Neural crest cell (in vitro differentiated cells): ENCODE measurements around the gene SNCAIP. TPM values are rescaled to one million over a fixed set of nuclear protein-coding genes. Genes with fewer than 3 reads are reported as not detected.

ENCODE experiments used
- DNase-seq: peaks from one replicate; pipeline ENCODE4 v3.0.0; 2021; ENCODE audit warnings: low read depth, mixed read lengths, low spot score
- H3K27ac Mint-ChIP-seq: one replicate; pipeline ENCODE4 v1.8.0; 2021; ENCODE audit warnings: mild to moderate bottlenecking, mixed read lengths; ENCODE audit not compliant: unreplicated experiment
- H3K27me3 Mint-ChIP-seq: 2 replicates; pipeline ENCODE4 v1.8.0; 2021; ENCODE audit warnings: low read depth, mild to moderate bottlenecking, mixed read lengths
- H3K36me3 Mint-ChIP-seq: 2 replicates; pipeline ENCODE4 v1.8.0; 2021; ENCODE audit warnings: low read depth, mild to moderate bottlenecking, mixed read lengths
- H3K4me1 Mint-ChIP-seq: 2 replicates; pipeline ENCODE4 v1.8.0; 2021; ENCODE audit warnings: mixed read lengths
- H3K4me3 Mint-ChIP-seq: one replicate; pipeline ENCODE4 v1.8.0; 2021; ENCODE audit warnings: mild to moderate bottlenecking, mixed read lengths
- H3K9me3 Mint-ChIP-seq: 2 replicates; pipeline ENCODE4 v1.8.0; 2021; ENCODE audit warnings: mixed read lengths
- total RNA-seq: library from RNA; stranded (reverse); gene quantifications from 2 replicates; pipeline ENCODE4 v1.2.1, GENCODE V29; 2021
- TF ChIP-seq, protein P1 (sequence below): fragments of 200-600 bp; sonication (generic); conservative IDR thresholded peaks from 2 replicates; pipeline ENCODE4 v1.5.0; 2021; ENCODE audit warnings: antibody characterized with exemption, mild to moderate bottlenecking

The SNCAIP gene
- total RNA-seq, 1 donor from 2014 or later: 10.2 TPM

DNA sequence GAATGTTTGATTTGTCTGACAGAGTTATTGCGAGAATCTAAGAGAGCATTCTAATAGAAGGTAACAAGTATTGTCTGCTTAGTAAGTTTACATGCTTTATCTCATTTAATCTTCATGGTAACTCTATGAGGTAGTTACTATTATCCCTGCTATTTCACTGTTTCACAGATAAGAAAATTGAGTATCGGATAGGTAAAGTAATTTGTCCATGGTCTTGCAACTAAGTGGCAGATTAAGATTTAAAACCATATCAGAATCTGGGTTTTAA is 118.2 kb downstream of the SNCAIP start:
- no peak for DNase-seq
- Mint-ChIP-seq H3K4me3 (no peak overlapping the region), H3K27ac (no peak overlapping the region), H3K9me3 (peaks cover 2% of the 10 kb centered on the region), H3K27me3 (peaks cover 3% of the 10 kb centered on the region), H3K36me3 (peaks cover 10% of the 10 kb centered on the region), H3K4me1 (peaks cover 26% of the 10 kb centered on the region)
- TF ChIP-seq, protein P1, sequence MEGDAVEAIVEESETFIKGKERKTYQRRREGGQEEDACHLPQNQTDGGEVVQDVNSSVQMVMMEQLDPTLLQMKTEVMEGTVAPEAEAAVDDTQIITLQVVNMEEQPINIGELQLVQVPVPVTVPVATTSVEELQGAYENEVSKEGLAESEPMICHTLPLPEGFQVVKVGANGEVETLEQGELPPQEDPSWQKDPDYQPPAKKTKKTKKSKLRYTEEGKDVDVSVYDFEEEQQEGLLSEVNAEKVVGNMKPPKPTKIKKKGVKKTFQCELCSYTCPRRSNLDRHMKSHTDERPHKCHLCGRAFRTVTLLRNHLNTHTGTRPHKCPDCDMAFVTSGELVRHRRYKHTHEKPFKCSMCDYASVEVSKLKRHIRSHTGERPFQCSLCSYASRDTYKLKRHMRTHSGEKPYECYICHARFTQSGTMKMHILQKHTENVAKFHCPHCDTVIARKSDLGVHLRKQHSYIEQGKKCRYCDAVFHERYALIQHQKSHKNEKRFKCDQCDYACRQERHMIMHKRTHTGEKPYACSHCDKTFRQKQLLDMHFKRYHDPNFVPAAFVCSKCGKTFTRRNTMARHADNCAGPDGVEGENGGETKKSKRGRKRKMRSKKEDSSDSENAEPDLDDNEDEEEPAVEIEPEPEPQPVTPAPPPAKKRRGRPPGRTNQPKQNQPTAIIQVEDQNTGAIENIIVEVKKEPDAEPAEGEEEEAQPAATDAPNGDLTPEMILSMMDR: no peak

DNA sequence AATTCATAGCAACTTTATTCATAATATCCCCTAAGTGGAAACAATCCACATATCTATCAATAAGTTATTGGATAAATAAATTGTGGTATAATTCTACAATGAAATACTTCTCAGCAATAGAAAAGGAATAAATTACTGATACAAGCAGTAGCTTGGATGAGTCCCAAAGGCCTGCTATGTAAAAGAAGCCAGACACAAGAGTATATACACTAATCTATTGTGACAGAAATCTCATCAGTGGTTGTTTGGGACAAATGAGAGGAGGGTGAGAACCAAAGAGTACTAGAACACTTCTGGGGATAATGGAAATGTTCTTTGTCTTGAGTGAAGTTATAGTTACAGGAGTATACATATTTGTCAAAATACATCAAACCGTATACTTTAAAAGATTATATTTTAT is 119.3 kb downstream of the SNCAIP start:
- H3K27ac Mint-ChIP-seq: no peak overlapping the region
- peaks cover 37% of the 10 kb centered on the region for H3K4me1 Mint-ChIP-seq
- H3K36me3 Mint-ChIP-seq: peaks cover 8% of the 10 kb centered on the region
- H3K4me3 Mint-ChIP-seq: no peak overlapping the region
- DNase-seq: no peak
- TF ChIP-seq, protein P1: no peak
- H3K27me3 Mint-ChIP-seq: peaks cover 3% of the 10 kb centered on the region
- peaks cover 2% of the 10 kb centered on the region for H3K9me3 Mint-ChIP-seq

DNA sequence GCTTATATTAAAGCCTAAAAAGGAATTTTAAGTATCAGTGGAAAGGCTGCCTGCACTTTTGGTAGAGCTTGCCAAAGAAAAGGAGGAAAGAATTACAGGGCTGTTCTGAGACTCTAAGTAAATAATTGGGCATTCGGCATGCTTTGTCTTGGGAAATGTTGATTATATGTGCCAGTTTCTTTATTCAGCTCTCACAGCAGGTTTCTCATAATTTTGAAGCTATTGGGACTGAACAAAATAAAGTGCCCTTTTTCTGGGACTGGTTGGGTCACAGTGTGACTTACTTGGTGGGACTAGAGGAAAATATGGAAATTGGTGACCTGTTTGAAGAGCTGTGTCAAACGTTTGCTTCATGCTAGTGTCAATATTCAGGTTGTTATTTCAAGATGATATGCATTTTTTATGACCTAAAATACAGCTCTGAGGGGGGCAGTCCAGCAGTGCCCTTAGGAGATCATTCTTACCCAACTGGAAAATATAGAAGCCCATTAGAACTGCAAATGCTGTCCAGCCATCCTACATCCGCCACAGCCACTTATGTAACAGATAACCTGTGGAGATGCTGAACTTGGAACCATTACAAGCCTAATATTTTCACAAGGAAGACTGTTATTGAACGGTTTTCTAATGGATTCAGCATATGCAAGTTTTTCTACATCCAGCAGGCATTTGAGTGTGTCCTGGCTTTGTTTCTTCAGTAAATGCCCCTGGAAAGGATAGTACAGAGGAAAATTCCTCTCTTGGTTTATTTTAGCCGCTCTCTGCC is 122.4 kb downstream of the SNCAIP start:
- Mint-ChIP-seq H3K36me3 (peaks cover 5% of the 10 kb centered on the region), H3K9me3 (peaks cover 2% of the 10 kb centered on the region), H3K4me1 (peaks cover 35% of the 10 kb centered on the region), H3K27me3 (peaks cover 11% of the 10 kb centered on the region), H3K27ac (no peak overlapping the region), H3K4me3 (no peak overlapping the region)
- TF ChIP-seq, protein P1: no peak
- DNase-seq: no peak

DNA sequence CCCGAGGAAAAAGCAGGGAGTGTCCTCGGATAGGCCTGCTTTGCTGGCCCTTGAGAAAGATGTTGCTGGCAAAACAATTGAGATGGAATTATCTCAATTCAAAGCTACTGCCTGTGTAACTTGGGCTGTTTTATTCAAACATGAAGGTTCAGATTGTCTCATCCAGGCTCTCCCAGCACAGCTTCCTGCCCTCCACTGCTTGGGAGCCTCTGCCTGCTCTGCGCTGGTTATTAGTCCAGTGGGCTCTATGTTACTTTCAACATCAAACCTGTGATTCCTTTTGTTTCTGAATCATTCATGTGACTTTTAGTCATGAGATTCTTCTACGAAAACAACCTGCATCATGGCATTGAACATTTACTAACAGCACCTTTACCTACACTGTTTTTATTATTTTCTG is 123.2 kb downstream of the SNCAIP start:
- no peak for DNase-seq
- H3K27ac Mint-ChIP-seq: no peak overlapping the region
- peaks cover 15% of the 10 kb centered on the region for H3K27me3 Mint-ChIP-seq
- H3K4me3 Mint-ChIP-seq: no peak overlapping the region
- peaks cover 28% of the 10 kb centered on the region for H3K4me1 Mint-ChIP-seq
- H3K36me3 Mint-ChIP-seq: peaks cover 3% of the 10 kb centered on the region
- no peaks in the 10 kb centered on the region for H3K9me3 Mint-ChIP-seq
- TF ChIP-seq, protein P1: no peak

DNA sequence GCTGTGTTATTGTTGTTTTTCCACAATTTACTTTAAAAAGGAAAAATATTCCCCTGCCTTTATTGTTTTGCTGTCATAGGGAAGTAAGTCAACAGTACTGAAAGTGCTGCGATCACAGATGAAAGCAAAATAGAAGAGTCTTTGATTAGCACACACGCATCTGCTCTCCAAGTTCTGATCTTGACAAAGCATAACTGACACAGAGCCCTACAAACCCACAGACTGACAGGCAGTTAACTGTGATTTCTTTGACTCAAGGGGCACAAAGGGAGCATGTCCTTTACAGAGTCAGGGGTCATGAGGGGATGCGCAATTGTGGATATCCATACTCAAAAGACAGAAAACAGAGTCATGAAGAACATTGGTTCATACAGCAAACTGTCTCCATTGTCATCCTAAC is 123.7 kb downstream of the SNCAIP start:
- Mint-ChIP-seq H3K9me3 (no peaks in the 10 kb centered on the region), H3K4me1 (peaks cover 26% of the 10 kb centered on the region), H3K4me3 (no peak overlapping the region), H3K27me3 (peaks cover 15% of the 10 kb centered on the region), H3K27ac (no peak overlapping the region), H3K36me3 (peaks cover 3% of the 10 kb centered on the region)
- DNase-seq: no peak
- TF ChIP-seq, protein P1: no peak
